Mononuclear cell (primary cell): ENCODE results near the gene LDLRAD1. TPM values are rescaled to one million over a fixed set of nuclear protein-coding genes. Genes with fewer than 3 reads are reported as not detected.
"Not testable (repeated sequence)": the region's sequence is repeated elsewhere in the genome, so short reads cannot be mapped to it uniquely, and the experiment has no call there.

Experiments
- H3K27me3 ChIP-seq: 2 replicates; pipeline ENCODE4 v1.6.0; 2011; ENCODE audit warnings: low read length, control low read depth; ENCODE audit not compliant: insufficient read depth
- H3K4me1 ChIP-seq: 2 replicates; pipeline ENCODE4 v1.5.1; 2011; ENCODE audit warnings: mild to moderate bottlenecking, low read length, control low read depth; ENCODE audit not compliant: insufficient read depth
- H3K4me3 ChIP-seq: 2 replicates; pipeline ENCODE4 v1.5.1; 2011; ENCODE audit warnings: mild to moderate bottlenecking, low read length, moderate library complexity
- H3K9me3 ChIP-seq: 2 replicates; pipeline ENCODE4 v1.5.1; 2011; ENCODE audit warnings: low read depth, mild to moderate bottlenecking, control low read depth, low read length
- total RNA-seq: library from RNA; depleted of rRNA; stranded (reverse); fragments of >200 nt; gene quantifications from one replicate; pipeline ENCODE4 v1.2.3, GENCODE V29; 2012

Gene LDLRAD1
- total RNA-seq, 1 donor = not detected

DNA sequence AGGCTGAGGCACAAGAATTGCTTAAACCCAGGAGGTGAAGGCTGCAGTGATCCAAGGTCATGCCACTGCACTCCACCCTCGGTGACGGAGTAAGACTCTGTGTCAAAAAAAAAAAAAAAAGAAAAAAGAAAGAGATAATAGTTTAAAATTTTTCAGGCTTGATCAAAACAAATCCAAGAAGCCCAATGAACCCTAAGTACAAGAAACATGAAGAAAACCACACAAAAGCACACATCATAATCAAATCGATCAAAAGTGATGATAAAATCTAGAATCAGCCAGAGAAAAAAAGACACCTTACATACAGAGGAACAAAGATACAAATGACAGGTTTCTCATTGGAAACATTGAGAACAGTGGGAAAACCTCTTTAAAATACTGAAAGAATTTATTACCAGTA, 31.5 kb downstream of the LDLRAD1 start:
- Histone ChIP-seq H3K4me1 (peaks cover 7% of the 10 kb centered on the region), H3K4me3 (no peak overlapping the region), H3K27me3 (no peaks in the 10 kb centered on the region), H3K9me3 (no peaks in the 10 kb centered on the region)

DNA sequence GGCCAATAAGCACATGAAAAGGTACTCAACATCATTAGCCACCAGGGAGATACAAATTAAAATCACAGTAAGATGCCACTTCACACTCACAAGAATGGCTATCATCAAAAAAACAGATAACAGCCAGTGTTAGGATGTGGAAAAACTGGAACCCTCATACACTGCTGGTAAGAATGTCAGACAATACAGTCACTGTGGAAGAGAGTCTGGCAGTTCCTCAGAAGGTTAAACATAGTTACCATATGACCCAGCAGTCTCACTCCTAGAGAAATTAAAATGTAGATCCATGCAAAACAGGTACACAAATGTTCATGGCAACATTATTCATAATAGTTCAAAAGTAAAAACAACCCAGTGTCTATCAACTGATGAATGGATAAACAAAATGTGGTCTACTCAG, 33.3 kb downstream of the LDLRAD1 start:
- no peaks in the 10 kb centered on the region for H3K27me3 ChIP-seq
- peaks cover 7% of the 10 kb centered on the region for H3K4me1 ChIP-seq
- H3K4me3 ChIP-seq = no peak overlapping the region
- H3K9me3 ChIP-seq = no peaks in the 10 kb centered on the region

DNA sequence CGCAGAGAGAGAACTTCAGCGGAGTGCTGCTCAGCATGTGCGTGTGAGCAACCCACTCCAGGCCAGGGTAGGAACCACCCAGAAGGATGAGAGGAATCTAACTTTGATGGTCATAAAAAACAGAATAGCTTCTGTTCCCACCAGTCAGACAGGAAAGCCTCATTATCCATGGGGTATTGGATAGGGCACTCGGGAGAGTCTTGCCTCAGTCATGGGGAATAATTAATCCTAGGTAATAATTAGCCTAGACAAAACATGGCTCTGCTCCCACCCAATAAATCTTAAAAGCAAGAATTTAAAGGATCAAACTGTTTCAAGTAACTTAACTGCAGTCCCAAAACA, 35.3 kb downstream of the LDLRAD1 start:
- Histone ChIP-seq H3K27me3 (no peaks in the 10 kb centered on the region), H3K4me1 (peaks cover 7% of the 10 kb centered on the region), H3K4me3 (no peak overlapping the region), H3K9me3 (no peaks in the 10 kb centered on the region)

DNA sequence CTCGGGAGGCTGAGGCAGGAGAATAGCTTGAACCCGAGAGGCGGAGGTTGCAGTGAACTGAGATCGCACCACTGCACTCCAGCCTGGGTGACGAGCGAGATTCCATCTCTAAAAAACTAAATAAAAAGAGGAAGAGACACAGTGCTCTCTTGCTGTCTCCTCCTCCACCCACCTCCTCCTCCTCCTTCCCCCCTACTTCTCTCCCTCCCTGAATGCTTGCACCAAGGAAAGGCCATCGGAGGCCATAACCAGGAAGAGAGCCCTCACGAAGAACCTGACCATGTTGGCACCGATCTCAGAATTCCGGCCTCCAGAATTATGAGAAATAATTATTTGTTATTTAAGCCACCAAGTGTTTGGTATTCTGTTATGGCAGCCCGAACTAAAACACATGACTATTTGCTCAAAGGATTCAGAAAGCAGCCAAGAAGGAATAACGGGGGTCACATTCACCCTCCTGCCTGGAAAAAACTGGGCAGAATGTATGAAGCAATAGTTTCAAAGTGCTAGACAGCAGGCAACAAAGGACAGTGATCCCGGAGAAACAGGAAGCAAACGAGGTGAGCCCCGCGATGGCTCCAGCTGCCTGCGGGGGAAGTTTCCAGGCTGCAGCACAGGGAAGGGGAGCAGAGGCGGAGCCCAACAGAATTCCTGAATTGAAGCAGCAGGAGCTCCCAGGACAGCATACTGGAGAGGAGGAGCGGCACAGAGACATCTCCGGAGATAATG, 35.8 kb downstream of the LDLRAD1 start:
- H3K4me3 ChIP-seq = peak overlapping the region; percentile 37
- H3K4me1 ChIP-seq = peaks cover 7% of the 10 kb centered on the region
- no peaks in the 10 kb centered on the region for H3K9me3 ChIP-seq
- no peaks in the 10 kb centered on the region for H3K27me3 ChIP-seq

DNA sequence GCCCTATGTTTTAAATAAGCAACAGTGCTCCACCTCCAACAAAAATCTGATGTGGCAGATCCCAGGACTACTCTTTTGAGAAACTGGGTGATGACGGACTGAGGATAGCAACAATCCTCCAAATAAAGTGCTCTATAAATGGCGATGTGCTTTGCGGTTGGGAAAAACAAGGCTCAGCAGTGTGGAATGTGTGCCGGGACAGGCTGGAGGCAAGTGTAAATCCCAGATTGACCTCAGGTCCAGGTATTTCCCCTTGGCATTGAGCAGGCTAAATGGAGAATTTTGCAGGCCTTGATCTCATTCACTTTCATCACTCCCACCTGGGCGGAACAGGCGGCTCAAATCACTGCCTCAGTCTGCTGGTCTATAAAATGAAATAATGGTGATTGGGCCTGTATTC, 36.8 kb downstream of the LDLRAD1 start:
- Histone ChIP-seq H3K4me1 (peaks cover 7% of the 10 kb centered on the region), H3K9me3 (no peaks in the 10 kb centered on the region), H3K4me3 (no peak overlapping the region), H3K27me3 (no peaks in the 10 kb centered on the region)

GRCh38 chr1:53979712-53980450, 38.1 kb downstream of the LDLRAD1 start:
- no peaks in the 10 kb centered on the region for H3K27me3 ChIP-seq
- H3K4me1 ChIP-seq = peaks cover 7% of the 10 kb centered on the region
- H3K9me3 ChIP-seq = no peaks in the 10 kb centered on the region
- H3K4me3 ChIP-seq = no peak overlapping the region

GRCh38 chr1:53975861-53976260, 42.1 kb downstream of the LDLRAD1 start:
- H3K4me3 ChIP-seq = no peak overlapping the region
- no peaks in the 10 kb centered on the region for H3K4me1 ChIP-seq
- H3K9me3 ChIP-seq = no peaks in the 10 kb centered on the region
- no peaks in the 10 kb centered on the region for H3K27me3 ChIP-seq

GRCh38 chr1:53971718-53972117, 46.3 kb downstream of the LDLRAD1 start:
- Histone ChIP-seq H3K27me3 (no peaks in the 10 kb centered on the region), H3K4me3 (no peak overlapping the region), H3K9me3 (no peaks in the 10 kb centered on the region), H3K4me1 (no peaks in the 10 kb centered on the region)

GRCh38 chr1:53969323-53969722, 48.7 kb downstream of the LDLRAD1 start:
- H3K4me1 ChIP-seq, H3K4me3 ChIP-seq, H3K27me3 ChIP-seq, H3K9me3 ChIP-seq: not testable (repeated sequence)

GRCh38 chr1:53968125-53968513, 49.9 kb downstream of the LDLRAD1 start:
- no peaks in the 10 kb centered on the region for H3K4me1 ChIP-seq
- no peaks in the 10 kb centered on the region for H3K27me3 ChIP-seq
- no peaks in the 10 kb centered on the region for H3K9me3 ChIP-seq
- H3K4me3 ChIP-seq = no peak overlapping the region

DNA sequence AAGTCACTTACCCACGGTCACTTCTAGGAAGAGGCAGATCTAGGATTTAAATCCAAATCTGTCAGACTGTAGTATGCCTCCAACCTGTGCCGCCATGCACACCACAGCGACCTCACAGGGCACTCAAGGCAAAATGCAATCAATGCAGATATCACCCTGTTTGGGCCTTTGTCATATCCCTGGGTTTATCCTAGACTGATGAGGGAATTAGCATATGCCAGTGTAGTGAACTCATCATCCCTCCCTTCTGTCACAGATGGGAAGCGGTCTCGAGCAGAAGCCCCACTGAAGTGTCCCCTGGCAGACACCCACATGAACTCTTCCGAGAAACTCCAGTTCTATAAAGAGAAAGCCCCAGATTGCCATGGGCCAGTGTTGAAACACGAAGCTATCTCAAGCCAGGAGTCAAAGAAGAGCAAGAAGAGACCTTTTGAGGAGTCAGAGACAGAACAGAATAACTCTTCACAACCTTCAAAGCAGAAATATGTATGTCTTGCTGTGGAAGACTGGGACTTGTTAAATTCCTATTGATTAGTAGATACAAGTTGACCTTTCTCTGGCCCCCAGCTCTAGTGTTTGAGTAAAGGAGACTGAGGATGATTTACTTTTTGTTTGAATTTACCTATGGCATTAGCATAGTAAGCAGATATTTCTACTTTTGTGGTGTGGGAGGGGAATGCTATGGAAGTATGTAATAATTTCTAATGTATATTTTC, 50.4 kb downstream of the LDLRAD1 start:
- H3K9me3 ChIP-seq = no peaks in the 10 kb centered on the region
- H3K4me3 ChIP-seq = no peak overlapping the region
- no peaks in the 10 kb centered on the region for H3K27me3 ChIP-seq
- H3K4me1 ChIP-seq = no peaks in the 10 kb centered on the region

GRCh38 chr1:53966794-53967193, 51.2 kb downstream of the LDLRAD1 start:
- Histone ChIP-seq H3K9me3 (no peaks in the 10 kb centered on the region), H3K27me3 (no peaks in the 10 kb centered on the region), H3K4me3 (no peak overlapping the region), H3K4me1 (no peaks in the 10 kb centered on the region)

DNA sequence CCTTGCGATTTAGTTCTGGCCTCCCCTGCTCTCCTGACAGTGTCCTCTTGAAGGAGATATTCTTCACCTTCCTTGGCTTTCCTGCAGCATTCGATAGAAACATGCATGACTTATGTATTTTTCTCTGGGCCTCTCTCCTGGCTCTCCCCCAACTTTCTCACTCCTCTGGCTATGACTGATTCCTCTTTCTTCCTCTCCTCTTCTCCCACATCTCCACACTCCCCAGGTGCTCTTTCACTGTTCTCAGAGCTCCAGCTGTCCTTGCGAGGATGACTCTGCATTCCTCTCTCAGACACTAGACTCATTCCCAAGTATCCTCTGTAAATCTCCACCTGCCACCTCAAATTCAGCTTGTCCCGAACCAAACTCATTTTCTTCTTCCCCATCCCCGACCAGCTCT, 53.9 kb downstream of the LDLRAD1 start:
- H3K27me3 ChIP-seq = no peaks in the 10 kb centered on the region
- H3K9me3 ChIP-seq = no peaks in the 10 kb centered on the region
- no peak overlapping the region for H3K4me3 ChIP-seq
- H3K4me1 ChIP-seq = no peaks in the 10 kb centered on the region

- no peaks in the 10 kb centered on the region for H3K27me3 ChIP-seq
- no peaks in the 10 kb centered on the region for H3K9me3 ChIP-seq
- H3K4me3 ChIP-seq = no peak overlapping the region
- H3K4me1 ChIP-seq = no peaks in the 10 kb centered on the region
Observed at GRCh38 chr1:53963460-53963859, 54.5 kb downstream of the LDLRAD1 start.

DNA sequence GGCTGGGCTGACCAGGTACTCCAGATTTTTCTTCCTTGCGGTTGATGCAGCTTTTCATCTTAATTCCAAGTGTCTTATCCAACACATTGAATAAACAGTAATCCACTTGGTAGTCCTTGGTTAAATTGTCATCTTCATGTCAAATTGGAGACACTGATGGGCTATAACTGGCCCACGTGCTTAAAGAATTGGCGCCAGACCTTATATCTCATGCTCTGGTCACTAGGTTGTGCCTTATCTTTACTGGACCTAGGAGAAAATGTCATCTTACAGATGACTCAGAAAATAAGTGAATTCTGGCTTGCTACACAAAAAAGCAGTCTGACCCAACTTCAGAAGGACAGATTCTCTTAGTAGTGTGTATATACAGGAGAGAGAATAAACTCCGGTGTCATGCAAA, 55.6 kb downstream of the LDLRAD1 start:
- peaks cover under 1% of the 10 kb centered on the region for H3K4me1 ChIP-seq
- no peaks in the 10 kb centered on the region for H3K9me3 ChIP-seq
- H3K4me3 ChIP-seq = no peak overlapping the region
- H3K27me3 ChIP-seq = no peaks in the 10 kb centered on the region
